ENCODE results near the gene CDH7.

DNA sequence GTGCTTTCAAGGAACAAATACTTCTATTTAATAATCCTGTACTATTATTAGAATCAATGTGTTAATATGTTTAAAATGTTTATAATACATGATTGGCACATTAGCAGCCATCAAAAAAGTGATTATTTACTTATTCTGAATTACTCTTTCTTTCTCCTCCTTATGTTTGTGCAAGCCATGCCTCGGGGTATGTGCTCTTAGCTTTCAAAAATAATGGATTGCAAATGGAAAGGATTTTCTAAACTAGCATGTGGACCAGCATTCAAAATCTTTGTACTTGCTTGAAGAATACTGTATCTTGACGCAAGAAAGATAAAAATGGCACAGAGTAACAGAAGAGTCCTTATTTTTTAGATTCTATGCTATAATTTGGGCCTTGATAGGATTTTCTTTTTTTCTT, 156.5 kb downstream of the CDH7 start:
- TF ChIP-seq, protein P1, sequence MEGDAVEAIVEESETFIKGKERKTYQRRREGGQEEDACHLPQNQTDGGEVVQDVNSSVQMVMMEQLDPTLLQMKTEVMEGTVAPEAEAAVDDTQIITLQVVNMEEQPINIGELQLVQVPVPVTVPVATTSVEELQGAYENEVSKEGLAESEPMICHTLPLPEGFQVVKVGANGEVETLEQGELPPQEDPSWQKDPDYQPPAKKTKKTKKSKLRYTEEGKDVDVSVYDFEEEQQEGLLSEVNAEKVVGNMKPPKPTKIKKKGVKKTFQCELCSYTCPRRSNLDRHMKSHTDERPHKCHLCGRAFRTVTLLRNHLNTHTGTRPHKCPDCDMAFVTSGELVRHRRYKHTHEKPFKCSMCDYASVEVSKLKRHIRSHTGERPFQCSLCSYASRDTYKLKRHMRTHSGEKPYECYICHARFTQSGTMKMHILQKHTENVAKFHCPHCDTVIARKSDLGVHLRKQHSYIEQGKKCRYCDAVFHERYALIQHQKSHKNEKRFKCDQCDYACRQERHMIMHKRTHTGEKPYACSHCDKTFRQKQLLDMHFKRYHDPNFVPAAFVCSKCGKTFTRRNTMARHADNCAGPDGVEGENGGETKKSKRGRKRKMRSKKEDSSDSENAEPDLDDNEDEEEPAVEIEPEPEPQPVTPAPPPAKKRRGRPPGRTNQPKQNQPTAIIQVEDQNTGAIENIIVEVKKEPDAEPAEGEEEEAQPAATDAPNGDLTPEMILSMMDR (IDR thresholded peaks at IDR 0.05), result no peak
- TF ChIP-seq, protein P2, sequence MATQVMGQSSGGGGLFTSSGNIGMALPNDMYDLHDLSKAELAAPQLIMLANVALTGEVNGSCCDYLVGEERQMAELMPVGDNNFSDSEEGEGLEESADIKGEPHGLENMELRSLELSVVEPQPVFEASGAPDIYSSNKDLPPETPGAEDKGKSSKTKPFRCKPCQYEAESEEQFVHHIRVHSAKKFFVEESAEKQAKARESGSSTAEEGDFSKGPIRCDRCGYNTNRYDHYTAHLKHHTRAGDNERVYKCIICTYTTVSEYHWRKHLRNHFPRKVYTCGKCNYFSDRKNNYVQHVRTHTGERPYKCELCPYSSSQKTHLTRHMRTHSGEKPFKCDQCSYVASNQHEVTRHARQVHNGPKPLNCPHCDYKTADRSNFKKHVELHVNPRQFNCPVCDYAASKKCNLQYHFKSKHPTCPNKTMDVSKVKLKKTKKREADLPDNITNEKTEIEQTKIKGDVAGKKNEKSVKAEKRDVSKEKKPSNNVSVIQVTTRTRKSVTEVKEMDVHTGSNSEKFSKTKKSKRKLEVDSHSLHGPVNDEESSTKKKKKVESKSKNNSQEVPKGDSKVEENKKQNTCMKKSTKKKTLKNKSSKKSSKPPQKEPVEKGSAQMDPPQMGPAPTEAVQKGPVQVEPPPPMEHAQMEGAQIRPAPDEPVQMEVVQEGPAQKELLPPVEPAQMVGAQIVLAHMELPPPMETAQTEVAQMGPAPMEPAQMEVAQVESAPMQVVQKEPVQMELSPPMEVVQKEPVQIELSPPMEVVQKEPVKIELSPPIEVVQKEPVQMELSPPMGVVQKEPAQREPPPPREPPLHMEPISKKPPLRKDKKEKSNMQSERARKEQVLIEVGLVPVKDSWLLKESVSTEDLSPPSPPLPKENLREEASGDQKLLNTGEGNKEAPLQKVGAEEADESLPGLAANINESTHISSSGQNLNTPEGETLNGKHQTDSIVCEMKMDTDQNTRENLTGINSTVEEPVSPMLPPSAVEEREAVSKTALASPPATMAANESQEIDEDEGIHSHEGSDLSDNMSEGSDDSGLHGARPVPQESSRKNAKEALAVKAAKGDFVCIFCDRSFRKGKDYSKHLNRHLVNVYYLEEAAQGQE (IDR thresholded peaks at IDR 0.05; ENCODE audit: insufficient read depth in 1 of 2, low read depth in 2 of 2, low read length in 1 of 2), result no peak
- TF ChIP-seq POLR2AphosphoS5 (IDR thresholded peaks at IDR 0.05; ENCODE audit: low read depth, low read length), result no peak
